Hepatocyte (in vitro differentiated cells): ENCODE results near the gene MFSD11. TPM values are rescaled to one million over a fixed set of nuclear protein-coding genes. Genes with fewer than 3 reads are reported as not detected.
"Not testable (repeated sequence)": the region's sequence is repeated elsewhere in the genome, so short reads cannot be mapped to it uniquely, and the experiment has no call there.

Experiments used
- DNase-seq: peaks from one replicate; pipeline ENCODE4 v3.0.0-alpha.2; 2016; ENCODE audit warnings: low spot score
- H2AFZ ChIP-seq: fragments of 200-600 bp; sonication (generic); 2 replicates; pipeline ENCODE4 v1.6.0; 2016; ENCODE audit warnings: antibody characterized with exemption, mild to moderate bottlenecking
- H3K27ac ChIP-seq: fragments of 200-600 bp; sonication (generic); 2 replicates; pipeline ENCODE4 v1.5.1; 2016; ENCODE audit warnings: mild to moderate bottlenecking
- H3K27me3 ChIP-seq: fragments of 200-600 bp; sonication (generic); 2 replicates; pipeline ENCODE4 v1.6.1; 2016
- H3K36me3 ChIP-seq: fragments of 200-600 bp; sonication (generic); replicated peaks from 2 replicates; pipeline ENCODE4 v1.5.1; 2016; ENCODE audit warnings: low read depth; ENCODE audit not compliant: insufficient read depth
- H3K4me1 ChIP-seq: fragments of 200-600 bp; sonication (generic); 2 replicates; pipeline ENCODE4 v1.5.1; 2016; ENCODE audit warnings: mild to moderate bottlenecking, moderate library complexity; ENCODE audit not compliant: insufficient read depth
- H3K4me2 ChIP-seq: fragments of 200-600 bp; sonication (generic); 2 replicates; pipeline ENCODE4 v1.6.0; 2016
- H3K4me3 ChIP-seq: fragments of 200-600 bp; sonication (generic); 2 replicates; pipeline ENCODE4 v1.5.1; 2016; ENCODE audit warnings: mild to moderate bottlenecking
- H3K79me2 ChIP-seq: fragments of 200-600 bp; sonication (generic); 2 replicates; pipeline ENCODE4 v1.6.0; 2017; ENCODE audit warnings: mild to moderate bottlenecking
- H3K9me2 ChIP-seq: fragments of 200-600 bp; sonication (generic); replicated peaks from 2 replicates; pipeline ENCODE4 v1.6.0; 2017; ENCODE audit warnings: mild to moderate bottlenecking; ENCODE audit not compliant: insufficient read depth
- H3K9me3 ChIP-seq: fragments of 200-600 bp; sonication (generic); 2 replicates; pipeline ENCODE4 v1.5.1; 2016; ENCODE audit warnings: low read depth, mild to moderate bottlenecking
- H4K20me1 ChIP-seq: fragments of 200-600 bp; sonication (generic); 2 replicates; pipeline ENCODE4 v1.6.0; 2016; ENCODE audit warnings: mild to moderate bottlenecking; ENCODE audit not compliant: insufficient read depth, poor library complexity, severe bottlenecking
- EZH2 ChIP-seq: fragments of 200-600 bp; sonication (generic); IDR thresholded peaks from 2 replicates; pipeline ENCODE4 v1.6.1; 2016; ENCODE audit warnings: antibody characterized with exemption, mild to moderate bottlenecking, borderline replicate concordance
- EZH2phosphoT487 ChIP-seq: fragments of 200-600 bp; sonication (generic); IDR thresholded peaks from one replicate; pipeline ENCODE4 v1.6.1; 2018; ENCODE audit warnings: antibody characterized with exemption, mild to moderate bottlenecking, low read depth, moderate library complexity; ENCODE audit not compliant: unreplicated experiment, severe bottlenecking
- WGBS: methylation state at CpG from one replicate; pipeline ENCODE4 v1.1.6; 2016; ENCODE audit warnings: low lambda C conversion rate; ENCODE audit errors: missing lambda C conversion rate; 5-methylcytosine and 5-hydroxymethylcytosine counted together
- polyA plus RNA-seq: library from polyadenylated mRNA; unstranded; fragments of >200 nt; fragmentation: Nextera tagmentation; extraction: Ambion mirVana; gene quantifications from 2 replicates; pipeline ENCODE4 v1.2.1, GENCODE V29; 2016
- total RNA-seq: library from RNA; depleted of rRNA; stranded (reverse); fragments of >200 nt; gene quantifications from 2 replicates; pipeline ENCODE4 v1.2.3, GENCODE V29; 2014
- TF ChIP-seq, protein P1 (sequence below): fragments of 200-600 bp; sonication (generic); IDR thresholded peaks from 2 replicates; pipeline ENCODE4 v1.5.1; 2016; ENCODE audit warnings: antibody characterized with exemption, mild to moderate bottlenecking; ENCODE audit not compliant: poor library complexity

The MFSD11 gene
- total and polyA plus RNA-seq, 2 experiments from 2014 or later, result 43.5 to 66.6 TPM

GRCh38 chr17:76810956-76811355, 73.0 kb downstream of the MFSD11 start:
- WGBS, result 67% methylated on average over 4 of the region's 4 CpGs
- Histone ChIP-seq H3K4me2 (no peak overlapping the region), H3K4me3 (no peak overlapping the region), H3K27ac (no peak overlapping the region), H4K20me1 (no peaks in the 10 kb centered on the region), H3K9me2 (no peaks in the 10 kb centered on the region), H3K4me1 (no peaks in the 10 kb centered on the region), H2AFZ (no peak overlapping the region), H3K27me3 (no peaks in the 10 kb centered on the region), H3K79me2 (no peaks in the 10 kb centered on the region), H3K9me3 (no peaks in the 10 kb centered on the region), H3K36me3 (no peaks in the 10 kb centered on the region)
- TF ChIP-seq EZH2 (no peak), EZH2phosphoT487 (no peak)
- TF ChIP-seq, protein P1, sequence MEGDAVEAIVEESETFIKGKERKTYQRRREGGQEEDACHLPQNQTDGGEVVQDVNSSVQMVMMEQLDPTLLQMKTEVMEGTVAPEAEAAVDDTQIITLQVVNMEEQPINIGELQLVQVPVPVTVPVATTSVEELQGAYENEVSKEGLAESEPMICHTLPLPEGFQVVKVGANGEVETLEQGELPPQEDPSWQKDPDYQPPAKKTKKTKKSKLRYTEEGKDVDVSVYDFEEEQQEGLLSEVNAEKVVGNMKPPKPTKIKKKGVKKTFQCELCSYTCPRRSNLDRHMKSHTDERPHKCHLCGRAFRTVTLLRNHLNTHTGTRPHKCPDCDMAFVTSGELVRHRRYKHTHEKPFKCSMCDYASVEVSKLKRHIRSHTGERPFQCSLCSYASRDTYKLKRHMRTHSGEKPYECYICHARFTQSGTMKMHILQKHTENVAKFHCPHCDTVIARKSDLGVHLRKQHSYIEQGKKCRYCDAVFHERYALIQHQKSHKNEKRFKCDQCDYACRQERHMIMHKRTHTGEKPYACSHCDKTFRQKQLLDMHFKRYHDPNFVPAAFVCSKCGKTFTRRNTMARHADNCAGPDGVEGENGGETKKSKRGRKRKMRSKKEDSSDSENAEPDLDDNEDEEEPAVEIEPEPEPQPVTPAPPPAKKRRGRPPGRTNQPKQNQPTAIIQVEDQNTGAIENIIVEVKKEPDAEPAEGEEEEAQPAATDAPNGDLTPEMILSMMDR, result no peak
- DNase-seq, result no peak

- Histone ChIP-seq H3K27ac (no peak overlapping the region), H2AFZ (no peak overlapping the region), H3K36me3 (no peaks in the 10 kb centered on the region), H3K79me2 (no peaks in the 10 kb centered on the region), H3K9me2 (no peaks in the 10 kb centered on the region), H4K20me1 (no peaks in the 10 kb centered on the region), H3K9me3 (no peaks in the 10 kb centered on the region), H3K27me3 (no peaks in the 10 kb centered on the region), H3K4me3 (no peak overlapping the region), H3K4me1 (no peaks in the 10 kb centered on the region), H3K4me2 (no peak overlapping the region)
- DNase-seq, result no peak
- no peak for TF ChIP-seq EZH2phosphoT487
- 89% methylated on average over 5 of the region's 5 CpGs for WGBS
Observed at GRCh38 chr17:76811834-76812233, 73.9 kb downstream of the MFSD11 start.

- no peaks in the 10 kb centered on the region for H3K27me3 ChIP-seq
- no peak overlapping the region for H3K4me3 ChIP-seq
- no peaks in the 10 kb centered on the region for H3K36me3 ChIP-seq
- TF ChIP-seq, protein P1, result no peak
- TF ChIP-seq EZH2phosphoT487 (no peak), EZH2 (no peak)
- DNase-seq, result no peak
- no peak overlapping the region for H3K4me2 ChIP-seq
- H3K9me2 ChIP-seq, result no peaks in the 10 kb centered on the region
- no peaks in the 10 kb centered on the region for H3K4me1 ChIP-seq
- no peak overlapping the region for H2AFZ ChIP-seq
- no peaks in the 10 kb centered on the region for H3K79me2 ChIP-seq
- H4K20me1 ChIP-seq, result no peaks in the 10 kb centered on the region
- no peaks in the 10 kb centered on the region for H3K9me3 ChIP-seq
- no peak overlapping the region for H3K27ac ChIP-seq
- WGBS, result 78% methylated on average over 4 of the region's 4 CpGs
Observed at GRCh38 chr17:76812263-76812662, 74.3 kb downstream of the MFSD11 start.

DNA sequence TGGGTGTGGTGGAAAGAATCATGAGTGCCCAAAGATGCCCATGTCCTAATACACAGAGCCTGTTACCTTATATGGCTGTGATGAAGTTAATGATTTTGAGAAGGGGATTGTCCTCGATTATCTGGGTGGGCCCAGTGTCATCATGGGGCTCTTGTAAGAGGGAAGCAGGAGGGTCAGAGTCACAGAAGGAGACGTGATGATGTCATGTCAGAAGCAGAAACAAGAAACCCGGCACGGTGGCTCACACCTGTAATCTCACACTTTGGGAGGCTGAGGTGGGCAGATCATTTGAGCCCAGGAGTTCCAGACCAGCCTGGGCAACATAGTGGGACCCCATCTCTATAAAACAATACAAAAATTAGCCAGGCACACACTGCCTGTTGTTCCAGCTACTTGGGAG, 75.0 kb downstream of the MFSD11 start:
- Histone ChIP-seq H3K27ac (no peak overlapping the region), H3K27me3 (no peaks in the 10 kb centered on the region), H3K4me1 (no peaks in the 10 kb centered on the region), H3K9me2 (no peaks in the 10 kb centered on the region), H3K4me2 (no peak overlapping the region), H2AFZ (no peak overlapping the region), H3K36me3 (no peaks in the 10 kb centered on the region), H4K20me1 (no peaks in the 10 kb centered on the region), H3K4me3 (no peak overlapping the region), H3K9me3 (no peaks in the 10 kb centered on the region), H3K79me2 (no peaks in the 10 kb centered on the region)
- TF ChIP-seq EZH2 (no peak), EZH2phosphoT487 (no peak)
- TF ChIP-seq, protein P1, result no peak
- 81% methylated on average over 4 of the region's 4 CpGs for whole genome bisulfite sequencing
- no peak for DNase-seq

DNA sequence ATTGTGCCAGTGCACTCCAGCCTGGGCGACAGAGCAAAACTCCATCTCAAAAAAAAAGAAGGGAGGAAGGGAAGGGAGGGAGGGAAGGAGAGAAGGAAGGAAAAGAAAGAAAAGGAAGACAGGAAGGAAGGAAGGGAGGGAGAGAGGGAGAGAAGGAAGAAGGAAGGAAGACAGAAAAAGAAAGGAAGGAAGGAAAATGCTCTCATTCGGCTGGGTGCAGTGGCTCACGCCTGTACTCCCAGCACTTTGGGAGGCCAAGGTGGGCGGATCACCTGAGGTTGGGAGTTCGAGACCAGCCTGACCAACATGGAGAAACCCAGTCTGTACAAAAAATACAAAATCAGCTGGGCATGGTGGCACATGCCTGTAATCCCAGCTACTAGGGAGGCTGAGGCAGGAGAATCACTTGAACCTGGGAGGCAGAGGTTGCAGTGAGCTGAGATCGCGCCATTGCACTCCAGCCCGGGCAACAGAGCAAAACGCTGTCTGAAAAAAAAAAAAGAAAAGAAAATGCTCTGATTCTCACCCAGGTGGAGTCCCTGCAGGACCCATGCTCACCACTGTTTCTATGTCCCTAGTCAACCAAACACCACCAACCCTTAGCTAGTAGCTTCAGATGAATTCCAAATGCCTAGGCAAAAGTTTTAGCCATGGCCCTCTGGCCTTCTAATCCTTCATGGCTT, 78.1 kb downstream of the MFSD11 start:
- H3K79me2 ChIP-seq, DNase-seq: not testable (repeated sequence)

More for the DNA sequence above, 78.1 kb downstream of the MFSD11 start:
- not testable (repeated sequence) for H3K27ac ChIP-seq, H3K4me1 ChIP-seq, H4K20me1 ChIP-seq, H3K4me3 ChIP-seq, H3K27me3 ChIP-seq, H3K9me2 ChIP-seq, H3K4me2 ChIP-seq, H2AFZ ChIP-seq, H3K36me3 ChIP-seq, H3K9me3 ChIP-seq
- WGBS, result 78% methylated on average over 8 of the region's 9 CpGs
